ENCODE measurements around the gene CDK1. TPM values are rescaled to one million over a fixed set of nuclear protein-coding genes. Genes with fewer than 3 reads are reported as not detected.

Gene CDK1
- total RNA-seq, 1 experiment from 2014 or later, result 78.9 TPM

- H2BK12ac ChIP-seq (ENCODE audit: insufficient read length, low read depth, low read length), result no peak overlapping the region
- H3T11ph ChIP-seq (ENCODE audit: low read length), result no peak overlapping the region
- H3K4me2 ChIP-seq (ENCODE audit: insufficient read depth, insufficient read length, low read length), result no peak overlapping the region
- H3K36me3 Mint-ChIP-seq (ENCODE audit: insufficient read depth in 1 of 3, low read depth in 3 of 3), result peaks cover 0 to 3% (median 0%) of the 10 kb centered on the region in 3 experiments; a peak in 2 of 7 replicates
- H3K56ac ChIP-seq (ENCODE audit: insufficient read length, low read depth, low read length), result no peak overlapping the region
- H3K4me1 Mint-ChIP-seq, result peaks cover 26 to 42% of the 10 kb centered on the region in 2 experiments
- H3K23ac ChIP-seq (ENCODE audit: insufficient read length, low read depth, low read length), result no peak overlapping the region
- H3K27ac Mint-ChIP-seq, result peak overlapping the region; percentile 73 to 99 (median 87); a peak in 6 of 7 replicates
- H4K8ac ChIP-seq (replicated peaks; ENCODE audit: insufficient read length, low read depth, low read length), result no peak overlapping the region
- peak; percentile 78 for DNase-seq
- H3K9me3 Mint-ChIP-seq, result peaks cover 0 to 5% of the 10 kb centered on the region in 2 experiments; a peak in 1 of 5 replicates
- no peaks in the 10 kb centered on the region for H3K9me3 ChIP-seq (ENCODE audit: control insufficient read depth, low read depth, low read length)
- no peak overlapping the region for H4K5ac ChIP-seq (ENCODE audit: insufficient read length, low read depth, low read length)
- TF ChIP-seq CTCF (conservative IDR thresholded peaks at IDR 0.05), result no peak
- no peaks in the 10 kb centered on the region for H3K79me2 ChIP-seq (ENCODE audit: insufficient read depth, low read length)
- H3K23me2 ChIP-seq (ENCODE audit: insufficient read length, low read depth, low read length, poor library complexity, severe bottlenecking), result no peaks in the 10 kb centered on the region
- H3K27me3 ChIP-seq (ENCODE audit: insufficient read depth, low read length), result no peaks in the 10 kb centered on the region
- H2BK5ac ChIP-seq (ENCODE audit: insufficient read length, low read length), result no peak overlapping the region
- H3K14ac ChIP-seq (ENCODE audit: insufficient read depth, low read length), result no peak overlapping the region
- no peak overlapping the region for H3K4ac ChIP-seq (ENCODE audit: low read depth, low read length)
- H4K20me1 ChIP-seq (ENCODE audit: control insufficient read depth, insufficient read depth, insufficient read length), result no peaks in the 10 kb centered on the region
- H2BK15ac ChIP-seq (ENCODE audit: low read depth, low read length), result no peak overlapping the region
- no peak overlapping the region for H3K9ac ChIP-seq (ENCODE audit: extremely low read depth, insufficient read length, low read length)
- no peak overlapping the region for H2BK120ac ChIP-seq (ENCODE audit: low read depth, low read length, poor library complexity, severe bottlenecking)
- H3K79me1 ChIP-seq (ENCODE audit: insufficient read depth, low read depth, low read length, poor library complexity, severe bottlenecking), result no peaks in the 10 kb centered on the region
- peak overlapping the region; percentile 6 to 36; a peak in 2 of 5 replicates for H3K4me3 Mint-ChIP-seq
- H3K18ac ChIP-seq (ENCODE audit: insufficient read length, low read depth, low read length), result no peak overlapping the region
- WGBS (ENCODE audit: extremely low coverage, insufficient read length, low lambda C conversion rate), result no CpG with 5 or more reads among the region's 1 CpG
- no peak overlapping the region for H2BK20ac ChIP-seq (ENCODE audit: low read depth, low read length, poor library complexity, severe bottlenecking)
- no peak overlapping the region for H2AK5ac ChIP-seq (ENCODE audit: insufficient read length, low read length)
- no peak overlapping the region for H2AFZ ChIP-seq (ENCODE audit: low read length)
- H4K91ac ChIP-seq (ENCODE audit: insufficient read length, low read depth, low read length), result no peak overlapping the region
- no peaks in the 10 kb centered on the region; the same call in 1 of the 2 replicates for H3K27me3 Mint-ChIP-seq (ENCODE audit: low read depth)
- no peak overlapping the region for H3K27ac ChIP-seq (ENCODE audit: insufficient read length, low read depth, low read length)
- no peaks in the 10 kb centered on the region; the same call in 1 of the 2 replicates for H3K4me1 ChIP-seq (ENCODE audit: insufficient read depth, low read length)
Measured at GRCh38 chr10:60762554-60762953, 15.7 kb upstream of the CDK1 start.
